ENCODE results near the gene RAB3GAP1.

RAB3GAP1 gene

GRCh38 chr2:135059577-135059976, 7.5 kb downstream of the RAB3GAP1 start:
- no peak for TF ChIP-seq YY1 (IDR thresholded peaks at IDR 0.05; ENCODE audit: low read depth)
- TF ChIP-seq CEBPB (IDR thresholded peaks at IDR 0.05), result no peak
- no peak for TF ChIP-seq RAD21 (IDR thresholded peaks at IDR 0.05; ENCODE audit: low read depth)
- no peak for TF ChIP-seq USF1 (IDR thresholded peaks at IDR 0.05)
- TF ChIP-seq REST (IDR thresholded peaks at IDR 0.05; ENCODE audit: low read depth), result no peak
- TF ChIP-seq FOXM1 (IDR thresholded peaks at IDR 0.05; ENCODE audit: borderline replicate concordance, low read depth), result no peak
- TF ChIP-seq EGR1 (IDR thresholded peaks at IDR 0.05), result no peak
- no peak for TF ChIP-seq NFIC (IDR thresholded peaks at IDR 0.05)
- TF ChIP-seq MAX (IDR thresholded peaks at IDR 0.05), result no peak
- TF ChIP-seq TCF12 (IDR thresholded peaks at IDR 0.05; ENCODE audit: low read depth), result no peak
- TF ChIP-seq EP300 (IDR thresholded peaks at IDR 0.05; ENCODE audit: borderline replicate concordance), result no peak
- no peak for TF ChIP-seq TAF1 (IDR thresholded peaks at IDR 0.05; ENCODE audit: low read depth)
- no peak for TF ChIP-seq CREB1 (IDR thresholded peaks at IDR 0.05; ENCODE audit: low read depth)
- TF ChIP-seq ZBTB7A (IDR thresholded peaks at IDR 0.05; ENCODE audit: low read depth), result no peak
- no peak for TF ChIP-seq TEAD4 (IDR thresholded peaks at IDR 0.05)

- TF ChIP-seq CREB1 (IDR thresholded peaks at IDR 0.05; ENCODE audit: low read depth) (no peak), CEBPB (IDR thresholded peaks at IDR 0.05) (peak; percentile 55; the same call in 1 of the 2 replicates)
Measured at GRCh38 chr2:135063210-135063609, 11.1 kb downstream of the RAB3GAP1 start.

GRCh38 chr2:135064149-135064548, 12.1 kb downstream of the RAB3GAP1 start:
- no peak for TF ChIP-seq RAD21 (IDR thresholded peaks at IDR 0.05; ENCODE audit: low read depth)
- TF ChIP-seq EGR1 (IDR thresholded peaks at IDR 0.05), result no peak
- TF ChIP-seq REST (IDR thresholded peaks at IDR 0.05; ENCODE audit: low read depth), result no peak
- no peak for TF ChIP-seq FOXM1 (IDR thresholded peaks at IDR 0.05; ENCODE audit: borderline replicate concordance, low read depth)
- TF ChIP-seq EP300 (IDR thresholded peaks at IDR 0.05; ENCODE audit: borderline replicate concordance), result no peak
- TF ChIP-seq USF1 (IDR thresholded peaks at IDR 0.05), result no peak
- TF ChIP-seq TAF1 (IDR thresholded peaks at IDR 0.05; ENCODE audit: low read depth), result no peak

- TF ChIP-seq CREB1 (IDR thresholded peaks at IDR 0.05; ENCODE audit: low read depth) (no peak), TEAD4 (IDR thresholded peaks at IDR 0.05) (no peak), EP300 (IDR thresholded peaks at IDR 0.05; ENCODE audit: borderline replicate concordance) (no peak)
Measured at GRCh38 chr2:135066710-135067109, 14.6 kb downstream of the RAB3GAP1 start.

- TF ChIP-seq CEBPB (IDR thresholded peaks at IDR 0.05), result no peak
- TF ChIP-seq MAX (IDR thresholded peaks at IDR 0.05), result no peak
- no peak for TF ChIP-seq YY1 (IDR thresholded peaks at IDR 0.05; ENCODE audit: low read depth)
- no peak for TF ChIP-seq EGR1 (IDR thresholded peaks at IDR 0.05)
- no peak for TF ChIP-seq CREB1 (IDR thresholded peaks at IDR 0.05; ENCODE audit: low read depth)
- TF ChIP-seq USF1 (IDR thresholded peaks at IDR 0.05), result no peak
- no peak for TF ChIP-seq TAF1 (IDR thresholded peaks at IDR 0.05; ENCODE audit: low read depth)
- TF ChIP-seq FOXM1 (IDR thresholded peaks at IDR 0.05; ENCODE audit: borderline replicate concordance, low read depth), result no peak
- TF ChIP-seq RAD21 (IDR thresholded peaks at IDR 0.05; ENCODE audit: low read depth), result no peak
- TF ChIP-seq EP300 (IDR thresholded peaks at IDR 0.05; ENCODE audit: borderline replicate concordance), result no peak
- TF ChIP-seq TCF12 (IDR thresholded peaks at IDR 0.05; ENCODE audit: low read depth), result no peak
- TF ChIP-seq NFIC (IDR thresholded peaks at IDR 0.05), result no peak
- TF ChIP-seq ZBTB7A (IDR thresholded peaks at IDR 0.05; ENCODE audit: low read depth), result no peak
- no peak for TF ChIP-seq TEAD4 (IDR thresholded peaks at IDR 0.05)
- no peak for TF ChIP-seq REST (IDR thresholded peaks at IDR 0.05; ENCODE audit: low read depth)
Measured at GRCh38 chr2:135072125-135072997, 20.3 kb downstream of the RAB3GAP1 start.
